Activated CD8-positive, alpha-beta memory T cell treated with anti-CD3 and anti-CD28 coated beads for 24 hours (primary cell): ENCODE results near the gene TLR10.
A peak's percentile ranks its signal among the peaks of the same experiment; 100 is the strongest.

Source experiments
- DNase-seq: peaks from one replicate; pipeline ENCODE4 v3.0.0-alpha.2; 2020

The TLR10 gene

DNA sequence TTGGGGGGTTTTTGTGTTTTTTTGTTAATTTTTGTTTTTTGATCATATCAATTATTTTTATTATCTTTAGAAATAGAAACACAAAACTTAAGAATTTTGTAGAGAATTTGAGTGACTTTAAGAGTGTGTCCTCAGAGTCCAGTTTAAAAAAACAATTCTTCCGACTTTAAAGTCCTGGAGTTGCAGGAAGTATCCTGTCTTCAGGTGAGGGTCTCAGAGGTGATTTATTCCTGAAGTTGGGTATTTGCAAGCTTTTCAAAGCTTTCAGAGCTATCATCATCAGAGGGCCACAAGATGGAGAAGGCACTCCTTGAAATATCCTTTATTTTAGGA is 23.0 kb downstream of the TLR10 start:
- DNase-seq = no peak

DNA sequence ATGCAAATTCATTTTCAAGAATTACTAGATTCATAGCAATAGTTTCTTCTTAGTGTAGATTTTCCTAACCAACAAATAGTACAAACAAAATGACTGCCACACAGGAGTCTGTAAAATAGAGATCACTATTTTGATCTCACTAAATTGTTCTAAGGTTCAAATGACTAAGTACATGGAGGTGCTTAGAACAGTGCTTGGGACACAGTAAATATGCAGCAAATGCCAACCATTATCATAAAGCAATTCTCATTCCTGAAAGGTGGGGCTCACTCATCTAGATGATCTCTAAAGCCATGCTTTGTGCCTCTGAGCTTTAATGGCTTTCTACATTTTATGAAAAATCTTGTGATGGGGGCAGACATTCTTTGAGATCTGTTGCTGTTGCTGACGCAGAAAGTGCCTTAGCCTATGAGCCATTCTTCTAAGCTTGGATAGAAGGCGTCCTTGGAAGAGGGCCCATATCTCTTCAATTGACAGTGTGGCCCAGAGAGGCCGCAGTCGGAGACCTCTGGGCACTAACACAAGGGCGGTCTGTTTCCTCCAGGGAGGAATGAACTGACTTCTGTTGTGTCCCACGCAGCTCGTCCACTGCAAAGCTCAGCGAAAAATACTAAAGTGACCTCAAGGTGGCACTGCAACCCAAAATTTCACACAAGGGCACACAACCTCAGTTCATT is 23.5 kb downstream of the TLR10 start:
- peak; percentile 75 for DNase-seq

DNA sequence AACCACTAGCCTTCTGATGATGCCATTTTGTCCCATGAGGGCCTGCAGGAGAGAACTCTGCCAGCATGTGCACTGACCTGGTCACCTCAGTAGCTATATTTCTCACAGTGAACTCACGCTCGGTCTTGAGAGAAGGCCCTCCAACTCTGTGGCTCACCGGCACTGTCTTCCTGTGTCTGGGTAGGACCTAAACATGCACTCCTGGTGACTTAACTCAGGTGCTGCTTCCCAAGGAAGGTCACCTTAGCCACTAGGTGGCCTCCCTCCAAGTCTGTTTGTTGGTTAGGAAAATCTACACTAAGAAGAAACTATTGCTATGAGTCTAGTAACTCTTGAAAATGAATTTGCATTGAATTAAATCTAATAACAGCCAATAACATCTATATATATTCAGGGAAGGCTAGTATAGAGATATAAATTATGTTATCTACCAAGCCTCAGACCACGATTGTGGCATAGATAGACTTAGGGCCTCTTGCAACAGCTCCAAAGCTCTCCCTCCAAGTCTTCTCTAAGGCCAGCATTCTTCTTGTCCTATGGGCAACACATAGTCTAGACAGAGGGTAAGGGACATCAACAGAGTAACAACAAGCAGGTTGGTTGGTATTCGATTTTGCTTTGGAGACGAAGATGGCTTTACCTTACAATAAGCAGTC is 24.7 kb downstream of the TLR10 start:
- no peak for DNase-seq

DNA sequence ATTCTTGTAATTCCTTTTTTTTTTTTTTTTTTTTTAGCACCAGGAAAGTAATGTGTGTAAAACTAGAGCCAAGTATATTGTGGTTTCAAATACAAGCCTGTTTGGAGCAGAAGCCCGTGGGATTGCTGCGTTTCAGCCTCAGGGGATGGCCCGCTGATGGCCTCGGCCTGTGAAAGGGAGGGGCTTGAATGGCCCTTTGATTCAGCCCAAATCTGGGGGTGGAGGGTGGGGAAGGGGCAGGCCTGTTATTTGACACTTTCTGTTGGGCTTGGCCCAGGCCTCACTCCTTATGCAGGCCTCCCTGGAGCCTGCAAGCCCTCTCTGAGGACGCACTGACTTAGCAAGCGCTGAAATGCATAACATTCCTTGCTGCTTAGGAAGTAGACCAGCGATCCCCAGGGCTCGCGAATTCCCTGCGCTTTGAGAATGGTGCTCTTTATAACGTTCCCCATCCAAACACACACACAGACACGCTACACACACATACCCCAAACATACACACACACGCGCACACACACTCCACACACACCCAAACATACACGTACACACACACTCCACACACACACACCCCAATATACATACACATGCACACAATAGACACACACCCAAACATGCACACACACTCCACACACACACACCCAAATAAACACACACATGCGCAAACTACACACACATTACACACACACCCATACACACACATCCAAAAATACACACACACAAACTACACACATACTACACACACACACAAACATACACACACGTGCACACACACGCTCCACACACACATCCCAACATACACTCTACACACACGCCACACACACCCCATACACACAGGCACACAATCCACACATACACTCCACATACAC is 29.6 kb downstream of the TLR10 start:
- no peak for DNase-seq

DNA sequence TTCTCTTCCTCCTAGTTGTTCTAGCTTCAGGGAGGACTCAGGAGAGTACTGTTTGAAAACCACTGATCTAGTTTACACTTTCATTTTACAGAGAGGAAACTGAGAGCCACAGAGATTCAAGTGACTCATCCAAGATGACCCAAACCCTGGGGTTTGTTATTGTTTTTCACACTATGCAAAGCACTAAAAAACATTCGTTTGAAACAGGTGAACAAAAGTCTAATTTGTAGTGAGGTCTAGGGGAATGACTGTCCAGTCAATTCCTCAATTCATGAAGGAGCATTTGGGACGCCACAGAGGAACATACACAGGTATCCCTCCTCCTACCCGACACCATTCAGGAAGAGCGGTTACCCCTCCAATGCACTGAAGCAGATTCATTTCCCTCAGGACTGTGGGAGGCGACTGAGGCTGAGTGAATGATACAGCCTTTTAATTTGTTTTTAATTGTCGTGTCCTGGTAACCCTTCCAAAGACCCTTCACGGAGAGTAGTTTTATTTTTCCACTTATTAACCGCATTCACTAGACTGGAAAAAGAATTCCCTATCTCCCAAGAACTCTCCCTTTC is 30.3 kb downstream of the TLR10 start:
- no peak for DNase-seq

DNA sequence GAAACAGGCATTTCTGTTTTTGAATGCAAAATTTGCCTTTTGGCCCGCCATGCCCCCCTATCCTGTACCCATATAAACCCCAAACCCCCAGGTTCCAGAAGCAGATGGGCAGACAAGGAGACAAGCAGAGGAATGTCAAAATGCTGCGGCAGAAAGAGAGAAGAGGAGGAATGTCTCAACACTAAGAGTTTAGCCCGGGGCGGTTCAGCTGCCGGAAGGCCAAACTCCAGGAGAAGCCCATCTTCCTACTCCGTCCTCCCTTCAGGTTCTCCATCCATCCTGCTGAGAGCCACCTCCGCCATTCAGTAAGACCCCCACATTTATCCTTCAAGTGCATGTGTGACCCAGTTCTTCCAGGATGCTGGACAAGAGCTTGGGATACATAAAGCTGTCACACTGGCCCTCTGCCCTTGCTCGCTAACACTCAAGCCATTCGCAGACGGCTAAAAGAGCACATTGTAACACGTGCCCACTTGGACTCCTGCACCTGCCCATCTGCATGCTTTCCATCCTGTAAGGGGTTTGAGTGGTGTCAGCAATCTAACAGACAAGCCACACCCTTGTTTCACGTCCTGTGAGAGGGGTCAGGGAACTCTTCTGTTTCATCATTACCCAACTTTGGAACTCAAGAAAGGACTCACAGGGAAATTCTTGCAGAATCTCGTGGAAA is 31.3 kb downstream of the TLR10 start:
- no peak for DNase-seq

DNA sequence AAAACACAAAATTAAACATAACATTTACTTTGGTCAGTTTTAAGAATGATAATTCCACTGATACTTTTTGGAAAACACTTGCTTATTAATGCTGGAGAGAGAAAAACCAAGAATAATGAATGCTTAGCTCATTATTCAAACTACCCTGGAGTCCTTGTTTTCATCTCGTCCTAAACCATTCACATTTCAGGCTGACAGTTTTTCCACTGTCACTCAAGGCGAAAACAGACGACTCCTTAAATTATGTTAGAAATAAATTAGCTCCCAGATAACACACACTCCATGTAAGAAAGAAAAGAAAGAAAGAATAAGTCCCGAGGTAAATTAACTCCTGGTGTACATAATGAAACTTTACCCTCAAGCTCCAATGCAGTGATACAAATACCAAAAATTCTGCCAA is 33.5 kb downstream of the TLR10 start:
- DNase-seq = no peak

DNA sequence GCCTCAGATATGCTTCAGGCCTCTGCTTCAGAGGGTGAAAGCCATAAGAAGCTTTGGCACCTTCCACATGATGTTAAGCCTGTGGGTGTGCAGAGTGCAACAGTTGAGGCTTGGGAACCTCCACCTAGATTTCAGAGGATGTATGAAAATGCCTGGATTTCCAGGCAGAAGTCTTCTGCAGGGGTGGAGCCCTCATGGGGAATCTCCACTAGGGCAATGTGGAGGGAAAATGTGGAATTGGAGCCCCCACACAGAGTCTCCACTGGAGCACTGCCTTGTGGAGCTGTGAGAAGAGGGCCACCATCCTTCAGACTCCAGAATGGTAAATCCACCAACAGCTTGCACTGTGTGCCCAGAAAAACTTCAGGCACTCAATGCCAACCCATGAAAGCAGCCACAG is 35.2 kb downstream of the TLR10 start:
- no peak for DNase-seq

DNA sequence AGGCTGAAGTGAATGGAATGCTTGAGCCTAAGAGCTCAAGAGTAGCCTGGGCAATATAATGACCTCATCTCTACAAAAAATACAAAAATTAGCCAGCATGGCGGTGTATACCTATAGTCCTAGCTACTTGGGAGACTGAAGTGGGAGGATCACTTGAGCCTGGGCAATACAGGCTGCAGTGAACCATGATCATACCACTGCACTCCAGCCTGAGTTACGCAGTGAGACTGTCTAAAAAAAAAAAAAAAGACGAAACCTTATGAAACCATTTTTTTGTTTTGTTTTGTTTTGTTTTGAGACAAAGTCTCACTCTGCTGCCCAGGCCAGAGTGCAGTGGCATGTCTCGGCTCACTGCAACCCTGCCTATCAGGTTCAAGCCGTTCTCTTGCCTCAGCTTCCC is 36.9 kb downstream of the TLR10 start:
- no peak for DNase-seq

DNA sequence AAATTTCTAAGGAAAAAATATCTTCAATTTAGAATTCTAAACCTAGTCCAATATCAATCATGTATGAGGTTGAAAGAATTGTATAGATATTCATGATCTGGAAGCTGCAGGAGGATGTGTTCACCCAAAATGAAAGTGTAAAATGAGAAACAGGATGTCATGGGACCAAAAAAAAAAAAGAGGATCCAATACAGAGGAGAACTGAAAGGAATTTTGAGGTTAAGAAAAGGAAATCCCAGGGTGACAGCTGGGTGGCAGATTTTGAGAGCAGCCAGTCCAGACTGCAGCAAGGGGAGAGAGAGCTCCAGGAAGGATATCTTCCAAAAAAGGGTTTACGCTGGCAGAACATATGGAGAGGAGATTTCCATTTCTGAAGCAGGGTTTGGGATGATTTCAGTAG is 38.9 kb downstream of the TLR10 start:
- DNase-seq = no peak

DNA sequence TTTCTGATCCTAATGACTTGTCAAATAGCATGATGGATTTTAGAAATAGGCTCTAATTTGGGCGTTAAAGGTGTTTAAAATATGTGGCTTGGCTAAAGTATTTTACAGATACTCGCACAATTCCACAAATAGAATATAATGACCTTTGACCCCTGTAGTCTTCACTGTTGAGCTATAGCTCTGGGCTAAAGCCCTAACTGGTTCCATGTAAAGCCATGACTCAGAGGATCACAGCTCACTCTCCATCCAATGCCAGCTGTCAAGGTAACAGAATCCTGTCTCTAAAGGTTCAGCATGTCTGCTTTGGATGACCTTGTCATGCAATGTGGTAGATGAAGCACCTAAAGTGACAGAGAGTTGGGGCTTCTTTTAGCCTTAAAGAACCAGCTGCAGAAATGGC is 42.5 kb downstream of the TLR10 start:
- DNase-seq = no peak

DNA sequence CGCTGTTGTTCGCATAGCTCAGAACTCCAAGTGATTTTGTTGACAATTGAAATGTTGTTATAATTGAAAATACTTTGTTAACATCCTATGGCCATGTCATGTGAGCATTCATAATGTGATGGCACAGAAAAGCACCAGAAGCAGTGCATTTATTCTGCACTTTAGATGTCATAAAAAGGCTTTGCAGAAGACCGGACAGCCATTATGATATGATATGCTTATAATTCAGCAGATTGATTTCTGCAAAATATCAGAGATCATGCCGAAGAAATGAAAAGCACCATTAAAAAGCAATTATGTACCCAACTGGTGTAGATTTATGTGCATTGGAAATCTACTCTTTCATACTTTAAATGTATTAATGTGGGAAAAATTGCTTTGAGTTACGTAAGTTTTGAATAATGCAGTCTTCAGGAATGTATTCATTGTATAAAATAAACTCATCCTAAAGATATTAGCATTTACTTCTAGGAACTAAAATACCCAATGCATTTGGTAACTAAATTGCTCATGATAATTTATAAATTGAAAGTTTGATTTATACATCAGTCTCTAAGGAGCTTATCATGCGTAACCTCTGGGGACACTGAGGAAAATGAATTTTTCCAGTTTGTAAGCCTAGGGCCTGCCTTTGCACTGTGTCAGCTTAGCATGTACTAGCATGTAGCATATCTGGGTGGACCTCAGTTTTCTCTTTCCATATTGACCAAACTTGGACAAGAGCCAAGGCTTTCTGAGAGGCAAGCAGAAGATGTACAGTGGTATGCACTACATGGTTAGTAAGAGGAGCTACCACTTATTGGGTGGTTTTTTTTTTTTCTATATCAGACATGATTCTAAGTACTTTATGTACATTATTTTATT is 43.6 kb downstream of the TLR10 start:
- no peak for DNase-seq

DNA sequence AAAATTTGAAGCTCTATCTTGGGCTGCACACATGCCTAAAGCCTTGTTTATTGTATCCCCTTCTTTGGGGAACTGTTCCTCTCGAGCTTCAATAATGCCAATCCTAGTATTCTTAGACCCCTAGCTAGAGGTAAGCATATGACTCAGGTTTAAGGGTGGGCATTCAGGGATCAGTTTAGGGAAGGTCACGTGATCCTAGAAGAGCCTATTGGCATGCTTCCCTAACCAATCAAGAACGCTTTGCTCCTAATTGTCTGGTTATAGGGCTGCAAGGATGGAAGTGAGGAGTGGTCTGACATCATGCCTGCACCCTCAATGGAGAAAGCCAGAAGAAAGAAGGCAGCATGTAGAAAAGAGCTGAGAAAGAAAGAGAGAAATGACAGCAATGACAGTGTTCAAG is 46.9 kb downstream of the TLR10 start:
- DNase-seq = no peak

DNA sequence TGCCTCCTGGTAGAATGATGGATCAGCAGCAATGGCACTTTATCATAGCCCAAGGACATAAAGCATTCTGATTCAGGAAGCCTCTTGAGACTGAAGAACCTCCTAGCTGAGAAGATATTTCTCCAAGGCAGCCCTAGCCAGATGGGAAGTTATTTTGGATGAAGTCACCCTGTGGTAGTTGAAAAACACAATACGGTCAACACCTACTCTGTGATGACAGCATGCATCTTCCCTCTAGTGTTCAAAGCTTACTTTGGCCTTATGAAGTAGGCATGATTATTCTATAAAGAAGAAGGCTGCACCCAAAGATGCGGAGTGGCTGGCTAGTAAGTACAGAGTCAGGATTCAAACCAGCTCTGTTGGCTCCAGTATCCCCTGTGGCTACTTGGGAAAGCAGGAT is 47.9 kb downstream of the TLR10 start:
- DNase-seq = no peak

DNA sequence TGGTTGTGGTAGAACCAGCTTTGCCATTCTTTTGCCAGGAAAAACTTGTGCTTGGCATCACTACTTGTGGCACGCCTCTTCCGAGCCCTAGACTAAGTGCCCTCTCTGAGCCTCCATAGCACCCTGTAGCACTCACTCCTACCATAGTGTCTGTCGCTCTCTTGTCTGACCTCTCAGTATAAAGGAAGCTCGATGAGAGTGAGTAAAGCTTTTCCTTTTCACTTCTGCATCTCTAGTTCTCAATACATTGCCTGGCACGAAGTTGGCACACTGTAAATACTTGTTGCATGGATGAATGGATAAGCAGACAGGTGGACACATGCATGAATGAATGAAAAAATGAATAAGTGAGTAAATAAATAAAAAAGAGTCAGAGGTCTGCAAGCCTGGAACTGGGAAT is 48.3 kb downstream of the TLR10 start:
- no peak for DNase-seq

DNA sequence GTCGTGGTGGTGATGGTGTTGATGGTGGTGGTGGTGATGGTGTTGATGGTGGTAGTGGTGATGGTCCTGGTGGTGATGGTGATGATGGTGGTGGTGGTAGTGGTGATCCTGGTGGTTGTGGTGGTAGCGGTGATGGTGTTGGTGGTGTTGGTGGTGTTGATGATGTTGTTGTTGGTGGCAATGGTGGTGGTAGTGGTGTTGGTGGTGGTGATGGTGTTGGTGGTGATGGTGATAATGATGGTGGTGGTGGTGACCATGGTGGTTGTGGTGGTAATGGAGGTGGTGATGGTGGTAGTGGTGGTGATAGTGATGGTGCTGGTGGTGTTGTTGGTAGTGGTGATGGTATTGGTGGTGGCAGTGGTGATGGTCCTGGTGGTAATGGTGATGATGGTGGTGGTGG is 49.1 kb downstream of the TLR10 start:
- no peak for DNase-seq

DNA sequence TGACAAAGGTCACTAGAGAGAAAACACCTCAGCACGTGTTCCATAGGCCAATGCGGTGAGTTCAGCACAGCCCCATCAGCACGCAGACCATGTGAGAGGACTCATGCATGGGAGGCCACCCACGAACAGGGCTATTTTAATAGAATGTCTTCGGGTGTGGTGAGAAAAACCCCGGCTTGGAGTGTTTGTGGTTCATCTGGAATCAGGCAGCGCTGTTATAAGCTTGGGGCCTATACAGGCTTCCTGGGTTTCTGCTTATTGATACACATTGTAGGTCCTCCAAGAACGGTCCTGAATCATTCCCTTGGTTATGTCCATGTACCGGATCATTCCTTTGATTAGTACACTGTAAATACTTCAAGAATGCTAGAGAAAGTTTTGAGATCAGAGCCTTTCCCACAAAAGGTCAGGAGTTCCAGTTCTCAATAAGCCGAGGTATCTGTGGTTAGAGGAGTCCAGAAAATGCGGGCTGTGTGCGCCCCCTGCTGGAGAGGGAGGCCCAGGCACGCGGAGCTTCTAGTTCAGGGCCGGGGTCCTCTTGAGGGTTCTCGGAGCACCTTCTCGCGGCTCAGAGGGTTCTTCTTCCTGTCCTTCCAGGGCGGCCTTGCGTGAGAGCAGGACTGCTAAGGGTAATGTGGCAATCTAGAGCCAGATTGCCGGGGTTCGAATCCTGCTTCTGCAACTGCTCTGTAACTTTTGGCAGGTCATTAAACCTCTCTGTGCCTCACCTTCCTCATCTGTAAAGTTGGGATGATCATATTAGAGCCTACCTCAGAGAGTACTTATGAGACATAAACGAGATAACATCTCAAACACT is 51.8 kb downstream of the TLR10 start:
- DNase-seq = peak; percentile 94

DNA sequence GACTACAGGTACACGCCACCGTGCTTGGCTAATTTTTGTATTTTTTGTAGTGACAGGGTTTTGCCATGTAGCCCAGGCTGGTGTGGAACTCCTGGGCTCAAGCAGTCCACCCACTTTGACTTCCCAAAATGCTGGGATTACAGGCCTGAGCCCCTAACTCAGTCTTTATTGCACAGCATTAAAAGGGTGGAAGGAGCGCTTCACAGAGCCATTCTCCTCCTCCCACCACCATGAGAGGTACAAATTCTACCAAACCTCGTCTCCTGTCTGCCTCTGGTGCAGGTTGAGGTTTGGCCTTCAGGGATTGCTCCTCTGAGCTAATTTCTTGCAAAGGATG is 52.3 kb downstream of the TLR10 start:
- DNase-seq = no peak

DNA sequence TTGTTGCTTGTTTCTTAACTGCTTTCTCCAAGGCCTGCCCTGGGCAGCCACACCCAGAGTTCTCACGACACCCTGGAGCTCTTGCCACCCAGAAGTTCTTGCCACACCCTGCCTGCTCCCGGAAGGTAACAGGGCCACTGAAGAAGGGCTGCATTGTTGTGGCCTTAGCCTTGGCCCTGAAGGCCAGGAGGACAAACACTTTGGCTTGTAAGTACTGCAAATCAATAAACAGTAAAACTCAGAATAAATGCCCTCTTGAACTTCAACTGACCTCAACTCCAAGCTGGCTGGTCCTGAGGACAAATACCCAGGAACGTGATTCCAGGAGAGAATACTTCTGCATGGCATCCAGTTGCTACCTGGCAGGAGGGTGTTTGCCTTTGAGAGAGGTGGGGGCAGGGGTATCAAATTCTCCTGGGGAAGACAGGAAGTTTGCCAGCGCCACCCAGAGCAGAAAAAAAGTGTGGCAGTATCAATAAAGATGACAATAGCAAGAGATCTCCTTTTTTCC is 54.1 kb downstream of the TLR10 start:
- DNase-seq = no peak

DNA sequence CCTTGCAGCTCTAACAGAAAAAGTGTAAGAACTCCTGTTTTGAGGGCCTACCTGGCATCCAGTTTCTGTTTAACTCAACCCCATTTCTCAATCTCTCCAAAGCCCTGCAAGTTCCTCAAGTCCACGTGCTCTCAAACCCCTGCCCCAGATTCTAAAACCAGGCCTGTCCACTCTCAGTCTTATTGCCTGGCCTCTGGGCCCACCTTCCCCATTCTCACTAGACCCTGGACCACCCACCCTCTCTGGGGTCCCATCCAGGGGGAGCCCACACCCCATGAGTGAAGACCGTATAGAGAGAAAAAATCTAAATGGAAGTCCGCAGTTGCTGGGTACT is 58.3 kb downstream of the TLR10 start:
- no peak for DNase-seq

DNA sequence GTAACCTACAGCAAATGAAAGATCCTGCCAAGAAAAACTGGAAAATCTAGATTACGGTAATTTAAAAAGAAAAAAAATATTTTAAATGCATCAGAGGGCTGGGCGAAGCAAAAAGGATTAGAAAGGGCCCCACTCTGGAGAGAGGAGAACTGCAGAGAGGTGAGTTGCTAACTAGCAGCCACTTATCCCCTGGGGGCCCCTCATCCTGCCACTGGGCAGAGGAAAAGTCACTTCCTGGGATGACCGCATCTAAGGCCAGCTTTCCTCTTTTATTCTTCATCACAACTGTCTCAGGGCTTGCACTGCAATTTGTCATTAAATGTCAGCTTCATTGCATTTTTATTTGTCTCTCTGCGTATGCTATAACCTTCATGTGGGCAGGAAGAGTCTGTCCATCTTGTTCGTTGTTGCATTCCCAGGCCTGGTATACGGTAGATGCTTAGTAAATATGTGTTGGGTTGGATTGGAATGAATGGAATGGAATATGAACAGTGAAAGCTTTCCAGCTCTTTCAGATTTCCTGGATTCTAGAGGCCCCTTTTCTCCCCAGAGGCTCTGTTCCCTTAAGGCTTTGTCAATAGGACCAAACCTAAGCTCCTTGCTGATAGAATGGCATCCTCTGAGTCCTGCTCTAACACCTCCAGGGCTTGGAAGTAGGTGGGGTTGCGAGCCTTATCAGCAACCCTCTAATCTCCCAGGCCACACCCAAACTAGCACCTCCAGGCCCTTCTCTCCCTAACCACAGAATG is 58.9 kb downstream of the TLR10 start:
- no peak for DNase-seq
